K562 (cell line): ENCODE results near the gene ATF6B. TPM values are rescaled to one million over a fixed set of nuclear protein-coding genes. Genes with fewer than 3 reads are reported as not detected.
A peak's percentile ranks its signal among the peaks of the same experiment; 100 is the strongest.

Experiments
- ATAC-seq: fragments of 200-7000 bp; cut with Tn5 transposase; 3 replicates; pipeline ENCODE4 v1.9.1; 2020; ENCODE audit warnings: moderate library complexity
- BruUV-seq: library from RNA; stranded (reverse); fragments of 400-500 nt; replicated peaks from 2 replicates; lab custom pipeline; 2021; lab: Mats Ljungman, UMichigan
- CTCF ChIA-PET: fragments of 300-600 bp; formaldehyde crosslinking; extraction: SDS; loops from one replicate; lab custom pipeline; 2021; ENCODE audit warnings: low intra/inter-chr PET ratio; lab: Yijun Ruan, JAX
- POLR2A ChIA-PET: fragments of 300-600, 350-650 bp; sonication (Branson Sonifier 250); formaldehyde crosslinking; extraction: SDS; loops from one replicate; lab custom pipeline; 2021; ENCODE audit warnings: antibody characterized with exemption, inconsistent platforms; lab: Yijun Ruan, JAX
- DNase-seq, 4 experiments: peaks; one replicate each; pipeline versions ENCODE4 v3.0.0 to v3.0.0-alpha.2; 2011 to 2018; ENCODE audit warnings: low spot score in 3 of 4, mixed read lengths in 3 of 4; ENCODE audit errors: extremely low read depth in 1 of 4
- FAIRE-seq: peaks from 2 replicates; lab custom pipeline; 2011; peaks lifted over from hg19 to GRCh38; lab: Jason Lieb, UNC
- H2AFZ ChIP-seq: 2 replicates; pipeline ENCODE4 v1.6.0; 2011; ENCODE audit warnings: low read depth, low read length, control low read depth, inconsistent platforms
- H3K27ac ChIP-seq: fragments of 200-600 bp; 3 replicates; pipeline ENCODE4 v1.8.0; 2011; ENCODE audit warnings: low read depth, mild to moderate bottlenecking, control low read depth, inconsistent platforms, low read length, moderate library complexity, mixed read lengths; ENCODE audit errors: extremely low read depth
- H3K27me3 ChIP-seq, 2 experiments: fragments of 300-600 bp in 1 of 2; 2 replicates in 1 of 2; 3 replicates in 1 of 2; pipeline versions ENCODE4 v1.6.0 to v1.8.0; 2011; ENCODE audit warnings: inconsistent platforms in 2 of 2, low read length in 2 of 2, mild to moderate bottlenecking in 1 of 2, mixed read lengths in 1 of 2, moderate library complexity in 1 of 2; ENCODE audit not compliant: control insufficient read depth in 2 of 2, insufficient read depth in 2 of 2
- H3K36me3 ChIP-seq: fragments of 300-600 bp; 3 replicates; pipeline ENCODE4 v1.8.0; 2011; ENCODE audit warnings: mild to moderate bottlenecking, low read length, inconsistent platforms; ENCODE audit not compliant: control insufficient read depth, insufficient read depth
- H3K4me1 ChIP-seq, 2 experiments: fragments of 200-600 bp in 1 of 2; replicated peaks in 1 of 2; 2 replicates in 1 of 2; 3 replicates in 1 of 2; pipeline versions ENCODE4 v1.5.1 to v1.8.0; 2011; ENCODE audit warnings: inconsistent platforms in 2 of 2, low read length in 2 of 2, mild to moderate bottlenecking in 1 of 2, mixed read lengths in 1 of 2, moderate library complexity in 1 of 2; ENCODE audit not compliant: control insufficient read depth in 2 of 2, insufficient read depth in 2 of 2
- H3K4me2 ChIP-seq: 2 replicates; pipeline ENCODE4 v1.6.1; 2011; ENCODE audit warnings: low read length, control low read depth, inconsistent platforms, mixed read lengths; ENCODE audit not compliant: insufficient read depth
- H3K4me3 ChIP-seq: fragments of 200-600 bp; sonication (generic), shearing (Covaris generic); 2 replicates; pipeline ENCODE4 v1.5.1; 2016; ENCODE audit warnings: control low read depth, inconsistent platforms
- H3K79me2 ChIP-seq: fragments of 200-600 bp; 3 replicates; pipeline ENCODE4 v1.8.0; 2011; ENCODE audit warnings: low read length, inconsistent platforms; ENCODE audit not compliant: control insufficient read depth, insufficient read depth
- H3K9ac ChIP-seq, 2 experiments: 2 replicates each; pipeline versions ENCODE4 v1.6.0 to v1.6.1; 2011; ENCODE audit warnings: low read depth in 2 of 2, low read length in 2 of 2, control low read depth in 1 of 2, inconsistent platforms in 1 of 2, mild to moderate bottlenecking in 1 of 2, mixed read lengths in 1 of 2; ENCODE audit not compliant: insufficient read depth in 1 of 2
- H3K9me1 ChIP-seq: one replicate; pipeline ENCODE4 v1.6.0; 2011; ENCODE audit warnings: inconsistent platforms, mild to moderate bottlenecking, low read length, moderate library complexity; ENCODE audit not compliant: control insufficient read depth, insufficient read depth
- H3K9me3 ChIP-seq: replicated peaks from 2 replicates; pipeline ENCODE4 v1.5.1; 2011; ENCODE audit warnings: low read depth, low read length, inconsistent platforms; ENCODE audit not compliant: control insufficient read depth, insufficient read depth
- H4K20me1 ChIP-seq: replicated peaks from 2 replicates; pipeline ENCODE4 v1.6.1; 2011; ENCODE audit warnings: low read length, inconsistent platforms, mixed read lengths; ENCODE audit not compliant: control insufficient read depth, insufficient read depth
- ARID1B ChIP-seq: fragments of 450-650 bp; IDR thresholded peaks from 2 replicates; pipeline ENCODE4 v1.6.1; 2016; ENCODE audit warnings: antibody characterized with exemption, mild to moderate bottlenecking, inconsistent platforms
- BHLHE40 ChIP-seq: IDR thresholded peaks from 2 replicates; pipeline ENCODE4 v1.6.1; 2011; ENCODE audit warnings: low read length, improper control_type of control experiment
- CREM ChIP-seq: IDR thresholded peaks from 2 replicates; pipeline ENCODE4 v1.6.1; 2014; ENCODE audit warnings: antibody characterized with exemption, low read depth
- EGR1 ChIP-seq: fragments of 450-650 bp; conservative IDR thresholded peaks from 2 replicates; pipeline ENCODE4 v1.6.1; 2017; ENCODE audit warnings: mild to moderate bottlenecking
- HMG20B ChIP-seq: fragments of 250-450 bp; sonication (Bioruptor Pico); IDR thresholded peaks from 2 replicates; pipeline ENCODE4 v1.5.0; 2021; ENCODE audit warnings: mild to moderate bottlenecking
- NFRKB ChIP-seq: fragments of 450-650 bp; IDR thresholded peaks from 2 replicates; pipeline ENCODE4 v1.6.1; 2016; ENCODE audit warnings: low read depth
- RAD51 ChIP-seq: fragments of 450-650 bp; IDR thresholded peaks from 2 replicates; pipeline ENCODE4 v1.7.1; 2016; ENCODE audit warnings: low read depth, mild to moderate bottlenecking, borderline replicate concordance
- RBBP5 ChIP-seq: fragments of 200-600 bp; sonication (generic); IDR thresholded peaks from 2 replicates; pipeline ENCODE4 v1.6.1; 2012; ENCODE audit warnings: borderline replicate concordance, mild to moderate bottlenecking, low read length, control low read depth, inconsistent platforms; ENCODE audit not compliant: insufficient read depth, poor library complexity, severe bottlenecking
- ZBTB7A ChIP-seq: IDR thresholded peaks from 2 replicates; pipeline ENCODE4 v1.6.1; 2011; ENCODE audit warnings: low read depth, mild to moderate bottlenecking, low read length, moderate library complexity, borderline replicate concordance; ENCODE audit not compliant: control insufficient read depth
- WGBS: fragments of 100-300 bp; shearing (Covaris generic); methylation state at CpG from one replicate; pipeline ENCODE4 v1.1.6; 2016; ENCODE audit warnings: low coverage, mixed read lengths; ENCODE audit not compliant: insufficient coverage; ENCODE audit errors: missing lambda C conversion rate; 5-methylcytosine and 5-hydroxymethylcytosine counted together
- in situ Hi-C: fragments of 300-500 bp; cut with MboI; formaldehyde crosslinking; loops from 4 replicates; pipeline ENCODE4 v1.15.0; 2018; ENCODE audit warnings: inconsistent platforms, mixed read lengths
- intact Hi-C: fragments of 100-400 bp; cut with micrococcal nuclease; formaldehyde crosslinking; loops from 2 replicates; pipeline ENCODE4 v1.14.2; 2022
- polyA plus RNA-seq, 8 experiments: library from polyadenylated mRNA; depleted of rRNA in 4 of 8; stranded (reverse) in 5 of 8; unstranded in 3 of 8; fragments of >200 nt; fragmentation: Nextera tagmentation in 2 of 8; fragmentation: Illumina TruSeq in 1 of 8; extraction: Ambion mirVana in 2 of 8; extraction: Trizol in 1 of 8; gene quantifications; 2 replicates each; pipeline versions ENCODE4 v1.2.1 to v1.2.3, GENCODE V29; 2011 to 2014; ENCODE audit warnings: inconsistent platforms in 1 of 8, missing spikeins in 1 of 8
- total RNA-seq, 7 experiments: library from RNA; depleted of rRNA in 6 of 7; stranded (reverse); fragments of >200 nt in 6 of 7; fragmentation: Illumina TruSeq in 2 of 7; extraction: Trizol in 2 of 7; gene quantifications; 2 replicates each; pipeline versions ENCODE4 v1.2.1 to v1.2.3, GENCODE V29; 2011 to 2021; ENCODE audit warnings: low replicate concordance in 1 of 7
- TF ChIP-seq, protein P1 (sequence below): sonication (generic); formaldehyde crosslinking; IDR thresholded peaks from 2 replicates; pipeline ENCODE4 v1.8.0; 2022; ENCODE audit warnings: mild to moderate bottlenecking, low read depth, missing genetic modification reagents
- TF ChIP-seq, protein P2 (sequence below): sonication (generic); formaldehyde crosslinking; IDR thresholded peaks from 2 replicates; pipeline ENCODE4 v1.5.0; 2020; ENCODE audit warnings: missing genetic modification reagents
- TF ChIP-seq, protein P3 (sequence below): fragments of 200-800 bp; sonication (Bioruptor generic); IDR thresholded peaks from 2 replicates; pipeline ENCODE4 v1.6.1; 2017; ENCODE audit warnings: missing genetic modification characterization, missing compliant biosample characterization
- TF ChIP-seq, protein P4 (sequence below): sonication (generic); formaldehyde crosslinking; IDR thresholded peaks from 2 replicates; pipeline ENCODE4 v1.9.0; 2022; ENCODE audit warnings: mild to moderate bottlenecking, missing genetic modification reagents
- TF ChIP-seq, protein P5 (sequence below): sonication (generic); formaldehyde crosslinking; IDR thresholded peaks from 2 replicates; pipeline ENCODE4 v1.9.0; 2022; ENCODE audit warnings: mild to moderate bottlenecking, missing genetic modification reagents
- TF ChIP-seq, protein P6 (sequence below), 2 experiments: fragments of 450-650 bp; conservative IDR thresholded peaks; 2 replicates each; pipeline ENCODE4 v1.6.1; 2017; ENCODE audit warnings: mild to moderate bottlenecking in 2 of 2, moderate library complexity in 2 of 2

ATF6B gene
- total and polyA plus RNA-seq, 9 of the 15 experiments (the other 6 are each of a cell fraction or from before 2014, with no cell fraction given): 20.7 to 131 (median 31.7) TPM

DNA sequence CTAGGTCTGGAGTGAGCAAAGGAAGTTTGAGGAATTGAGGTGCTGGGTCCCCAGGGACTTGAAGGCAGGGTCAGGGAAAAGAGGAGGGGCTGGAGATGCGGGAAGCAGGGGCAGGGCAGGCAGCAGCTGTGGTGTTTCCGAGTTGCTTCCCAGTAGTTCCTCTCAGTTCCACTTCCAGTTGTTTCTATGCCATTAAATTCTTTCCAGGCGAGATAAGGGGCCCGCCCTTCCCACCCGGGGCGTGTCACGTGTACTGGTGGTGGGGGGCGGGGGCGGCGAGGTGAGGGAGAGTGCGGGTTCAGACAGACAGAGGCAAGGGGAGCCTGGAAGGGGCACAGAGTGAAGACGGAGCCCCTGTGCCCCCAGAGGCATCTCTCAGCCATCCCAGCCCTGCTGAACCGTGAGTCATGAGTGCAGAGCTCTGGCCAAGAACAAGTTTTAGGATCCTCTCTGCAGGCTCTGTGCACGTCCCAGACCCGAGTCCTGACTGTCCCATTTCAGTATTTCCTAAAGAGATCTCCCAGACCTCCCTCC is 19.9 kb downstream of the ATF6B start:
- no peak overlapping the region for H3K27ac ChIP-seq
- H4K20me1 ChIP-seq: no peaks in the 10 kb centered on the region
- H3K4me2 ChIP-seq: peak overlapping the region; percentile 60
- H3K9me3 ChIP-seq: no peaks in the 10 kb centered on the region
- H3K36me3 ChIP-seq: no peaks in the 10 kb centered on the region
- peaks cover 29 to 38% of the 10 kb centered on the region in 2 experiments for H3K4me1 ChIP-seq
- peak; percentile 52 for ATAC-seq
- no peaks in the 10 kb centered on the region for H3K79me2 ChIP-seq
- H3K9me1 ChIP-seq: no peaks in the 10 kb centered on the region
- BruUV-seq: no TSS peak
- peak; percentile 76 for FAIRE-seq
- peak overlapping the region; percentile 25 to 85; a peak in 2 of 4 replicates for H3K9ac ChIP-seq
- in situ Hi-C loops: no loop called here
- 1% methylated on average over 7 of the region's 15 CpGs for whole genome bisulfite sequencing
- H3K4me3 ChIP-seq: no peak overlapping the region
- POLR2A ChIA-PET: interaction anchor here (0.6 to 4.9 kb wide), 11 partner anchors 9 to 505 kb away, joined by 3 to 38 read pairs (median 4); partner anchors contain the start of gene ATF6B
- H3K27me3 ChIP-seq: peaks cover 0 to 26% of the 10 kb centered on the region in 2 experiments; a peak in 2 of 5 replicates
- CTCF ChIA-PET: no interaction called here
- DNase-seq: peak; percentile 66 to 75 (median 71)
- peak overlapping the region; percentile 54; the same call in 1 of the 2 replicates for H2AFZ ChIP-seq
- intact Hi-C loops: no loop called here
- TF ChIP-seq CREM (0 out of 2 replicates have a peak, but pooled peaks have one; percentile 12), BHLHE40 (peak; percentile 54; the same call in 1 of the 2 replicates), EGR1 (peak; percentile 43; the same call in 1 of the 2 replicates), HMG20B (no peak), RBBP5 (peak; percentile 30), RAD51 (peak; percentile 55; the same call in 1 of the 2 replicates), ARID1B (0 out of 2 replicates have a peak, but pooled peaks have one; percentile 20), ZBTB7A (peak; percentile 24; the same call in 1 of the 2 replicates), NFRKB (no peak)
- TF ChIP-seq, protein P1, sequence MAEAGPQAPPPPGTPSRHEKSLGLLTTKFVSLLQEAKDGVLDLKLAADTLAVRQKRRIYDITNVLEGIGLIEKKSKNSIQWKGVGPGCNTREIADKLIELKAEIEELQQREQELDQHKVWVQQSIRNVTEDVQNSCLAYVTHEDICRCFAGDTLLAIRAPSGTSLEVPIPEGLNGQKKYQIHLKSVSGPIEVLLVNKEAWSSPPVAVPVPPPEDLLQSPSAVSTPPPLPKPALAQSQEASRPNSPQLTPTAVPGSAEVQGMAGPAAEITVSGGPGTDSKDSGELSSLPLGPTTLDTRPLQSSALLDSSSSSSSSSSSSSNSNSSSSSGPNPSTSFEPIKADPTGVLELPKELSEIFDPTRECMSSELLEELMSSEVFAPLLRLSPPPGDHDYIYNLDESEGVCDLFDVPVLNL: no peak
- TF ChIP-seq, protein P2, sequence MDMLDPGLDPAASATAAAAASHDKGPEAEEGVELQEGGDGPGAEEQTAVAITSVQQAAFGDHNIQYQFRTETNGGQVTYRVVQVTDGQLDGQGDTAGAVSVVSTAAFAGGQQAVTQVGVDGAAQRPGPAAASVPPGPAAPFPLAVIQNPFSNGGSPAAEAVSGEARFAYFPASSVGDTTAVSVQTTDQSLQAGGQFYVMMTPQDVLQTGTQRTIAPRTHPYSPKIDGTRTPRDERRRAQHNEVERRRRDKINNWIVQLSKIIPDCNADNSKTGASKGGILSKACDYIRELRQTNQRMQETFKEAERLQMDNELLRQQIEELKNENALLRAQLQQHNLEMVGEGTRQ (CRISPR knock-in tag): peak; percentile 71
- TF ChIP-seq, protein P3, sequence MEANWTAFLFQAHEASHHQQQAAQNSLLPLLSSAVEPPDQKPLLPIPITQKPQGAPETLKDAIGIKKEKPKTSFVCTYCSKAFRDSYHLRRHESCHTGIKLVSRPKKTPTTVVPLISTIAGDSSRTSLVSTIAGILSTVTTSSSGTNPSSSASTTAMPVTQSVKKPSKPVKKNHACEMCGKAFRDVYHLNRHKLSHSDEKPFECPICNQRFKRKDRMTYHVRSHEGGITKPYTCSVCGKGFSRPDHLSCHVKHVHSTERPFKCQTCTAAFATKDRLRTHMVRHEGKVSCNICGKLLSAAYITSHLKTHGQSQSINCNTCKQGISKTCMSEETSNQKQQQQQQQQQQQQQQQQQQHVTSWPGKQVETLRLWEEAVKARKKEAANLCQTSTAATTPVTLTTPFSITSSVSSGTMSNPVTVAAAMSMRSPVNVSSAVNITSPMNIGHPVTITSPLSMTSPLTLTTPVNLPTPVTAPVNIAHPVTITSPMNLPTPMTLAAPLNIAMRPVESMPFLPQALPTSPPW (CRISPR knock-in tag): peak; percentile 71
- TF ChIP-seq, protein P4, sequence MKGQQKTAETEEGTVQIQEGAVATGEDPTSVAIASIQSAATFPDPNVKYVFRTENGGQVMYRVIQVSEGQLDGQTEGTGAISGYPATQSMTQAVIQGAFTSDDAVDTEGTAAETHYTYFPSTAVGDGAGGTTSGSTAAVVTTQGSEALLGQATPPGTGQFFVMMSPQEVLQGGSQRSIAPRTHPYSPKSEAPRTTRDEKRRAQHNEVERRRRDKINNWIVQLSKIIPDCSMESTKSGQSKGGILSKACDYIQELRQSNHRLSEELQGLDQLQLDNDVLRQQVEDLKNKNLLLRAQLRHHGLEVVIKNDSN (CRISPR knock-in tag): 0 out of 2 replicates have a peak, but pooled peaks have one; percentile 41
- TF ChIP-seq, protein P5, sequence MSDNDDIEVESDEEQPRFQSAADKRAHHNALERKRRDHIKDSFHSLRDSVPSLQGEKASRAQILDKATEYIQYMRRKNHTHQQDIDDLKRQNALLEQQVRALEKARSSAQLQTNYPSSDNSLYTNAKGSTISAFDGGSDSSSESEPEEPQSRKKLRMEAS (CRISPR knock-in tag): no peak
- TF ChIP-seq, protein P6, sequence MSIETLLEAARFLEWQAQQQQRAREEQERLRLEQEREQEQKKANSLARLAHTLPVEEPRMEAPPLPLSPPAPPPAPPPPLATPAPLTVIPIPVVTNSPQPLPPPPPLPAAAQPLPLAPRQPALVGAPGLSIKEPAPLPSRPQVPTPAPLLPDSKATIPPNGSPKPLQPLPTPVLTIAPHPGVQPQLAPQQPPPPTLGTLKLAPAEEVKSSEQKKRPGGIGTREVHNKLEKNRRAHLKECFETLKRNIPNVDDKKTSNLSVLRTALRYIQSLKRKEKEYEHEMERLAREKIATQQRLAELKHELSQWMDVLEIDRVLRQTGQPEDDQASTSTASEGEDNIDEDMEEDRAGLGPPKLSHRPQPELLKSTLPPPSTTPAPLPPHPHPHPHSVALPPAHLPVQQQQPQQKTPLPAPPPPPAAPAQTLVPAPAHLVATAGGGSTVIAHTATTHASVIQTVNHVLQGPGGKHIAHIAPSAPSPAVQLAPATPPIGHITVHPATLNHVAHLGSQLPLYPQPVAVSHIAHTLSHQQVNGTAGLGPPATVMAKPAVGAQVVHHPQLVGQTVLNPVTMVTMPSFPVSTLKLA (conservative IDR thresholded peaks at IDR 0.05): 0 out of 4 replicates have a peak, but pooled peaks of 1 of the 2 experiments have one; percentile 40
